ENCODE data around the gene SLX4IP.

Gene SLX4IP

GRCh38 chr20:10429443-10429981 lies 5.6 kb upstream of the SLX4IP start:
- DNase-seq: no peak

DNA sequence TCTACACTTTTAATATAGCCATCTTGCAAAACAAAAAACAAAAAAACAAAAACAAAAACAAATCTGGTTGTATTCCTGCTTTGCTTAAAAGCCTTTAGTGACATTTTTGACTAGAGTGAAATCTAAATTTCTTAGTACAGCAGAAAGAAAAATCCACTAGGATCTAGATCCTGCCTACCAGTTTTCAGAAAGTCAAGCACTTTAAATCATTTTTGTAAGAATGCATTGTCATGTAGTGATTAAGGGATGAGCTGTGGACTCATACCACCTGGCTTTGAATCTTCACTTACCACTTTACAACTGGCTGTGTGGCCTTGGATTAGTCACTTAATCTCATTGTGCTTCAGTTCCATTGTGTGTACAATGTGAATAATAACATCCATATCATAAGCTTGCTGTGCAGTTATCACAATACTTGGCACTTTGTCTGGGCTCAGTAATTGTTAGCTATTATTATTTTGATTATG lies 5.1 kb upstream of the SLX4IP start:
- no peak for DNase-seq

DNA sequence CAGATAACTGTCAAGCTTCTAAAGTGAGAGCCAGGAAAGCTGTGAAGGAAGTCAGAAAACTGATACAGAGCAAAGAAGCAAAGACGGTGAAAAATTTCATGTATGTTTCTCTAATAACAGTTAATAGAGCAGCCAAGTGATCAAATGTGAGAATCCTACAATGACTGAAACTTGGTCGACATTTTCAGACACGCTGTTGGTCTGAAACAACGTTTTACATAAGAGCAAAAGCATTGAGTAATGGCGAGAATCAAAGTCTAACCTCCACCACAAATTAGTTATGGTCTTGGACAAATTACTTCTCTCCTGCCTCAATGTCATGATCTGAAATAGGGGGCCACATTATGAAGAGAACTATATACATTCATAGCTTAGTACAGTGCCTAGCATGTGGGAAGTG lies 4.4 kb upstream of the SLX4IP start:
- DNase-seq: no peak

DNA sequence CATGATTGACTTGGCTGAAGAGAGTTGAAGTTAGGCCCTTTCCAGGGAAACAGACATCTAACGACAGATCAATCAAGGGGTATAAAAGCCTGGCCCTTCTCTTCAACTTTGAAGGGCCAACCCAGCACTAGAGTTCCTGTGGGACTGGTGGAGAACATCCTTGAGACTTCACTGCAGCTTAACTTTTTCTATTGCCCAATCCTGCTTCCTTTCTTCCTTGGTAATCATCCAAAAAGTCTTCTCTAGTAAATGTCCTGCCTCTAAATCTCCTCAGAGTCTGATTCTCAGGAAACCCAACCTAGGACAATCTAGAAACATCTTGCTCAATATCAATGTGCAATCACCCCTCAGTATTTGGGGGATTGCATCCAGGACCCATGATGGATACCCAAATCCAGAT lies 3.0 kb upstream of the SLX4IP start:
- DNase-seq: no peak

- no peak for DNase-seq
These were observed 2.0 kb upstream of the SLX4IP start for GRCh38 chr20:10433014-10433622.

- DNase-seq: peak; percentile 86
These were observed 1.3 kb upstream of the SLX4IP start, which contains the start of gene MKKS for GRCh38 chr20:10433623-10434466. TSS of gene MKKS (minus strand) at chr20:10434222. CDS start at chr20:10413514, 20,708 bp downstream.

GRCh38 chr20:10434467-10434831 lies 656 bp upstream of the SLX4IP start:
- DNase-seq: peak; percentile 92

DNA sequence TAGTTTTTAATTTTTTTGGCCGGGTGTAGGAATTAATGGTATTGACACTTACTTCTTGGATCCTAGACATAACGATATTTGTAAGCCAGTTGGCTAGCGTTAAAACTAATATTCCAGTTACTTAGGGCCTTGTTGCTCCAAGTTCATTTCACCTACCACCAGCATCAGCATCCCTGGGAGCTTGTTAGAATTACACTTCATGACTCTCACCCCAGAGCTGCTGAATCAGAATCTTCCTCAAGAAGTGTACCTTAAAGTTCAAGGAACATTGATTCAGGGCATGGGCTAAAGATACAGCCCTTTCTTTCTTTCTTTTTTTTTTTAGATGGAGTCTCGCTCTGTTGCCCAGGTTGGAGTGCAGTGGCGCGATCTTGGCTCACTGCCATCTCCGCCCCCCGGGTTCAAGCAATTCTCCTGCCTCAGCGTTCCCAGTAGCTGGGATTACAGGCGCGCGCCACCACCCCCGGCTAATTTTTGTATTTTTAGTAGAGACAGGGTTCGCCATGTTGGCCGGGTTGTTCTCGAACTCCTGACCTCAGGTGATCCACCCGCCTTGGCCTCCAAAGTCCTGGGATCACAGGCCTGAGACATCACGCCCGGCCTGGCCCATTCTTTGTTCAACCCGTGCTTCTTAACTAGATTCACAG lies 1.1 kb downstream of the SLX4IP start:
- DNase-seq: no peak

DNA sequence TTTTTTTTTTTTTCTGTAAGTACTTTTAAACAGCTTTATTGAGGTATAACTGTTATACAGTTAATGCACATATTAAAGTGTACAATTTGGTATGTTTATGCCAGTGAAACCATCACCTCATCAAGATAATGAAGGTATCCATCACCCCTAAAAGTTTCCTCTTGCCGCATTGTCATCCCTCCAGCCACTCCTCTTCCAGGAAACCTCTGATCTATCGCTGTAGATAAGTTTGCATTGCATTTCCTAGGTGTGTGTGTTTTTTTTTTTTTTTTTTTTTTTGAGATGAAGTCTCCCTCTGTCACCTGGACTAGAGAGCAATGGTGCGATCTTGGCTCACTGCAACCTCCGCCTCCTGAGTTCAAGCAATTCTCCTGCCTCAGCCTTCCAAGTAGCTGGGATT lies 3.1 kb downstream of the SLX4IP start:
- DNase-seq: no peak

- DNase-seq: no peak
These were observed 8.8 kb downstream of the SLX4IP start for GRCh38 chr20:10443936-10444335.

DNA sequence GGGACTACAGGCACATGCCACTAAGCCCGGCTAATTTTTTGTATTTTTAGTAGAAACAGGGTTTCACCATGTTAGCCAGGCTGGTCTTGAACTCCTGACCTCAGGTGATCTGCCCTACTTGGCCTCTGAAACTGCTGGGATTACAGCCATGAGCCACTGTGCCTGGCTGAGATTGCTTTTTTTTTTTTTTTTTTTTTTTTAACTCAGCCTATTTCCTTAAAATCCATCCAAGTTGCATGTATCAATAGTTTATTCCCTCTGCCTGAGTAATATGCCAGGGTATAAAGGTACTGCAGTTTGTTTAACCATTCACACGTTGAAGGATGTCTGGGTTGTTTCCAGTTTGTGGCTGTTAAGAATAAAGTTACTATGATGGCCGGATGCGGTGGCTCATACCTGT lies 10.7 kb downstream of the SLX4IP start:
- no peak for DNase-seq

GRCh38 chr20:10447028-10447427 lies 11.9 kb downstream of the SLX4IP start:
- DNase-seq: peak; percentile 58

DNA sequence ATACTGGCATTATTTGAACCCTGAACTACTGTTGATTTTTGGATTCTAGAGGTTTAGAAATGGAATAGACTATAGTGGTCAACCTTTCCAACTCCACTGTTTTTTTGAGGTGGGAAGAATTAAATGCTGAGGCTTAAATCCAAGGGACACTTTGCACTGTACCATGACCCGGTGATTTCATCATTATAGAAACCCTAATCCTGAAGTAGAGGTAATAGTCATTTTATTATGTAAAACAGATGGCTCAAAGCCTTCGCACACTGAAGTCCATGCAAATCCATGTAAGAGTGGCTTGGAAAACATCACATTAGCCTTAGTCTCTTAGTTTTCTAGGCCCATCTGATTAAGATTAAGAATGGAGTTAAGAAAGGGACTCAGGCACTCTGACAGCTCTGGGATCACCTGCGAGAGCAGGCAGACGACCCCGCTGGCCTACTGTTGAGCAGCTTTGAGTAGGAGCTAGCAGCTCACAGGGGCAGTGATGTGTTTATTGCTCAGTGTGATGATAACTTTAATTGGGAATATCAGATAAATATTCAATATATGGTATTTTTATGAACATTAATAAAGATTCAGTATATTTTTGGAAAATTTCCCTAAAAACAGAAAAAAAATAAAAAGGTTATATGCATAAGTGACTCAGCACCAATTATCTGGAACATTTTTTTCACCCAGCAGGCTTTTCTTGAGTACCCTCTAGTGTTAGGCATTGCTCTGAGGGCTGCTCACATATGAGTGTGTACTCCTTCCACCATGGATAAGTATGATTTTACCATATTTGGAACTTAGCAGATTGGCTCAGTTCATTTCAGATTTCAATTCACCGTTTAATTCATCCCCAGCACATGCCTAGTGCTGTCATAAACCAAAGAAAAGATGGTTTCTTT lies 13.4 kb downstream of the SLX4IP start:
- no peak for DNase-seq

DNA sequence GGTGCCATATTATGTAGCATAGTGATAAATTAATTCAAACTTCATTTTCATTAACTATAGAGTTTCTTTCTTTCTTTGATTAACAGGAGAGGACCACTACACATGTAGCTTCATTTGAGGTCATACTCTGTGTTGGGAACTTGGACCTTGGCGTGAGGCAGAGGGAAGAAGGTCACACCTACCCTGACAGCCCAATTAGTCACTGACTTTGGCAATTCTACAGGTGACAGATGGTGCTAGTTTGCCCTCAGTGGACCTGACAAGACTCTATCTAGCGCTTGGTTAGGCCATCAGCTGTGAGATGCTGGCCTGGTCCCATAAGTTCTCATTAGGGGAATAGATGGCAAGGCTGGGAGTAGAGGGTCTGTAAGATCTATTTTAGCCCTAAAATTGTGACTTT lies 14.2 kb downstream of the SLX4IP start:
- no peak for DNase-seq

DNA sequence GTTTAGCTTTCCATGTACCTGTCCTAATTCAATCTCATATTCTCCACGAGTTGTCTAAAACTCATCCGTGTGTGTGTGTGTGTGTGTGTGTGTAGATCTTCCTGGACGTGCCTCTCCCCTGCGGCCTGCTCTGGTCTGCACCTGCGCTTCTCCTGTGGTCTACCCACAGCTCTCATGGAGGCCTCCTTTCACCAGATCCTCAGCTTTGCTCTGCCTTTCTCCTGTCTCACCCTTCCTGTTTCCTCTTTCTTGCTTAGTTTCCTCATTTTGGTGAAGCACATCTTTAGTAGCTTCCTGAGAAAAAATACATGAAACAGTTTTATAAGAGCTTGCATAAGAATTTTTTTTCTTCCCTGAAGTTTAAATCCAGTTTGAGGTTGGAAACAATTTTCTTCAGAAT lies 18.1 kb downstream of the SLX4IP start:
- peak; percentile 95 for DNase-seq

- DNase-seq: no peak
These were observed 19.1 kb downstream of the SLX4IP start for GRCh38 chr20:10454151-10454750.

GRCh38 chr20:10461495-10461894 lies 26.4 kb downstream of the SLX4IP start:
- DNase-seq: no peak

DNA sequence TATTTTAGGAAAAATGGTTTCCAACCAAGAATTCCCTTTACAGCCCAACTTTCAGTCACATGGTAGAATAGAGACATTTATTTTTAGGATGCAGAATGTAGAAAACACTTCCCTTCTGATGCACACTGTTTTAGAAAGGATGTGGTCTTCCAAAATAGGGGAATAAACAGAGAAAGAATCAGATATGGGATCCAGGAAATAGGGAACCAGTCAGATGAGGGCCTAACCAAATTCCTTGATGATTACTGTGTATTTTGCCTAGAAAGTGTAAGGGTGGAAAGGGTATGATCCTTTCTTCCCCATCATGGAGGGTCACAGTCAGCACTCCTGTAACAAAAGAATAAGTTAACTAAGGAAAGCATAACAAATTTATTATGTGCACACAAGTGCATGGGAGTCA lies 27.4 kb downstream of the SLX4IP start:
- DNase-seq: no peak

- DNase-seq: no peak
These were observed 28.5 kb downstream of the SLX4IP start for GRCh38 chr20:10463622-10464021.

- no peak for DNase-seq
These were observed 30.0 kb downstream of the SLX4IP start for GRCh38 chr20:10465135-10465534.

DNA sequence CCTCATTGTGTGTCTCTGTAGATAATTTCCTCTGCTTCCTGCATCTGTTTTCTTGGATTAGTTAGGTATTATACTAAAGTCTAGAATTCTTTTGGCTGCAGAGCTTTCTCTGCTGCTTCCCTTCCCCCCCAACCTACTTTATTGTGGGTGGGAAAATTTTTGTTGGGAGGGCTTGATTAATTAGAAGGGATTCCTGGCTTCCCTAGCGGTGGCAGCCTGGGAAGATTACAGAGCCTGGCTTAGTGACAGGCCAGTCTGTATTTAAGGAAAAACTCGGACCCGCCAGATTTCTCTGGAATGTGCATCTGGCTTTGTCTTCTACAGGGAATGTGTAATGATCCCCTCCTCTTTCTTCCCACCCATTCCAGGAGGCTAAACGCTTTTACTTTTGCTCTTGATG lies 31.2 kb downstream of the SLX4IP start:
- no peak for DNase-seq

DNA sequence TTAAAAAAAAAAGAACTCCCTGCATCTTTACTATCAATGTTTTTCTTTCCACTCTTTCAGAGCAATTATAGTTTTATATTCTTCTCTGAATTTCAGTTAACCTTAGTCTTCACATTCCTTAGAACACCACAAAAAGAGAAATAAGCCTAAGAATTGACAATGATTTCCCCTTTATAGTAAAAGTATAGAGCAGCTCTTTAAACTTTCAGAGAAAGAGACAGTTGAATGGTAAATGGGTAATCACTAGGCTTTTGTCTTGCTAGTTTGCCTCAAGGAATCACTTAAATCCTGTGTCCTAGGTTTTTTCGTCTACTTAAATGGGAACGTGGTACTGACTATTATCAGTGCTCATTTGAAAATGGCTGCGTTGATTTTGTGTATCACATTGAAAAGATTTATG lies 31.8 kb downstream of the SLX4IP start:
- no peak for DNase-seq

Data from GDM1 (cell line).